Psoas muscle (tissue), 8 donors: Measurements from ENCODE around the gene NHEJ1. TPM values are rescaled to one million over a fixed set of nuclear protein-coding genes. Genes with fewer than 3 reads are reported as not detected.
A peak's percentile ranks its signal among the peaks of the same experiment; 100 is the strongest.

Source experiments
- ATAC-seq, 4 donors: fragments of 200-7000 bp; cut with Tn5 transposase; one replicate each; pipeline ENCODE4 v1.9.1; 2020; ENCODE audit warnings: moderate library complexity in 3 of 4, mild to moderate bottlenecking in 2 of 4
- DNase-seq, 2 donors: peaks; one replicate each; pipeline ENCODE4 v3.0.0-alpha.2; 2020
- H3K27ac ChIP-seq: fragments of 200-600 bp; one replicate; pipeline ENCODE4 v1.8.0; 2022
- H3K27me3 ChIP-seq, 3 donors: fragments of 200-600 bp in 1 of 3; one replicate each; pipeline versions ENCODE4 v1.6.1 to v1.8.0; 2013 to 2022; ENCODE audit warnings: low read length in 2 of 3, mild to moderate bottlenecking in 2 of 3, moderate library complexity in 1 of 3; ENCODE audit not compliant: insufficient read depth in 3 of 3
- H3K36me3 ChIP-seq, 2 donors: fragments of 200-600 bp in 1 of 2; one replicate each; pipeline versions ENCODE4 v1.6.1 to v1.8.0; 2013 to 2022; ENCODE audit warnings: low read depth in 1 of 2, mild to moderate bottlenecking in 1 of 2, moderate library complexity in 1 of 2; ENCODE audit not compliant: insufficient read depth in 1 of 2
- H3K4me1 ChIP-seq: fragments of 200-600 bp; one replicate; pipeline ENCODE4 v1.8.0; 2022
- H3K4me3 ChIP-seq: fragments of 200-600 bp; one replicate; pipeline ENCODE4 v1.8.0; 2022; ENCODE audit warnings: mild to moderate bottlenecking
- H3K9me3 ChIP-seq: fragments of 200-600 bp; one replicate; pipeline ENCODE4 v1.8.0; 2022
- CTCF ChIP-seq: fragments of 200-600 bp; IDR thresholded peaks from one replicate; pipeline ENCODE4 v1.8.0; 2022; ENCODE audit warnings: antibody characterized with exemption
- WGBS, 3 donors: extraction: QIAGEN DNeasy Blood & Tissue Kit; methylation state at CpG; one replicate each; pipeline versions ENCODE4 v1.1.6 to v1.1.7; 2013; 5-methylcytosine and 5-hydroxymethylcytosine counted together
- intact Hi-C, 2 donors: fragments of 100-400 bp; cut with DNase I; formaldehyde crosslinking; loops; one replicate each; pipeline versions ENCODE4 v1.11.0 to v1.14.2; 2022
- polyA plus RNA-seq, 3 donors: library from polyadenylated mRNA; stranded (reverse); fragments of 200-250 nt; gene quantifications; one replicate each; pipeline ENCODE4 v1.2.3, GENCODE V29; 2013
- total RNA-seq, 4 donors: library from RNA; stranded (reverse); fragmentation: NEBNext Ultra II Directional in 2 of 4; extraction: Animal tissue kit (Norgen Biotek cat#: 25700) in 2 of 4; gene quantifications; one replicate each; pipeline versions ENCODE4 v1.2.1 to v1.2.4, GENCODE V29; 2021 to 2023
- donor health status: healthy with polysubstance abuse.
- donor health status: DM: no; HTN: no; CAD: no; lungs with moderate emphysema.
- donor health status: Bipolar disorder and iron deficiency.
- donor health status: healthy.
- donor health status: DM: yes; HTN: yes; CAD: no.
- donor health status: DM: no; HTN: no; CAD: no.
- donor health status: DM: no; HTN: no; CAD: no.
- donor health status: DM: yes; HTN: yes; CAD: no.

The NHEJ1 gene
- total and polyA plus RNA-seq, 7 donors = 10.7 to 20.5 (median 14.4) TPM

DNA sequence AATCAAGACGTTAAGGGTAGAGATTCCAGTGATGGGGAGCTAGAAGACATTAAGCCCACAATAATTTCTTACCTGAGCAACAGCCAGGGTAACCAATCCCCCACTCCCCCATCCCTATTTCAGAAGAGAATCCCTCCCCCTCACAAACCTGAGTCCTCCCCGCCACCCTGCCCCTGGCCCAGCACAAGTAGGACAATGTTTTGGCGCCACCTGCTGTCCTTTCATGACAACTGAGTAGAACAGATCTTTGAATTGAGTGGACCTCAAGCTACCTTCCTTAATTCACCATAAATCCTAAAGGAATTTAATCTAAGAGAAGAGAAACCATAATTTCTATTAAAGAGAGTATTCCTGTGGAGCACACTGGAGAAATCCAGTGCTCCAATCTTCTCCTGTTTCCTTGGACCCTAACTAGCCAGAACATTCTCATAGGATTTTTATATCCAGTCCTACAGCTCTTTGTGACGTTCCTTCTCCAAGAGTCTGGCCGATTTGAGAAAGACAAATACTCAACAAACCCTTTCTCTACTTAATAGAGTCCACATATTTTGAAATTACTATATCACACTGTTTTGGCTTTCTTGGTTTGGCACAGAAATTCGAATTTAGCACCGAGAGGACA is 41.1 kb downstream of the NHEJ1 start:
- WGBS, 3 donors = 53 to 57% (median 54%) methylated on average over 7 of the region's 7 CpGs
- peak; percentile 50 to 77 for DNase-seq

GRCh38 chr2:219118504-219118903 is 42.1 kb downstream of the NHEJ1 start:
- H3K27ac ChIP-seq = no peak overlapping the region
- H3K4me3 ChIP-seq = no peak overlapping the region
- no peak for TF ChIP-seq CTCF
- H3K9me3 ChIP-seq = no peaks in the 10 kb centered on the region
- intact Hi-C loops = loop anchor here (2.0 to 5.0 kb wide), 3 partner anchors 41 to 60 kb away; no protein-coding TSS in a partner anchor
- no peaks in the 10 kb centered on the region for H3K27me3 ChIP-seq
- ATAC-seq (no peak), DNase-seq (no peak)
- no peaks in the 10 kb centered on the region for H3K36me3 ChIP-seq
- WGBS, 3 donors = 56 to 73% (median 65%) methylated on average over 12 of the region's 12 CpGs
- H3K4me1 ChIP-seq = no peaks in the 10 kb centered on the region

More for the DNA sequence above, 41.1 kb downstream of the NHEJ1 start:
- Histone ChIP-seq H3K4me1 (no peaks in the 10 kb centered on the region), H3K27me3 (no peaks in the 10 kb centered on the region), H3K4me3 (no peak overlapping the region), H3K36me3 (no peaks in the 10 kb centered on the region), H3K9me3 (no peaks in the 10 kb centered on the region), H3K27ac (no peak overlapping the region)
- TF ChIP-seq CTCF = peak; percentile 67
- peak; percentile 58 to 85 (median 74) for ATAC-seq
- intact Hi-C loops = loop anchor here (1.0 to 5.0 kb wide), 4 partner anchors 42 to 61 kb away; no protein-coding TSS in a partner anchor

GRCh38 chr2:219116776-219117646 is 43.6 kb downstream of the NHEJ1 start:
- DNase-seq (no peak), ATAC-seq (no peak)
- Histone ChIP-seq H3K4me3 (no peak overlapping the region), H3K27me3 (no peaks in the 10 kb centered on the region), H3K9me3 (no peaks in the 10 kb centered on the region), H3K36me3 (no peaks in the 10 kb centered on the region), H3K4me1 (no peaks in the 10 kb centered on the region), H3K27ac (no peak overlapping the region)
- TF ChIP-seq CTCF = no peak
- 80 to 82% (median 81%) methylated on average over 8 of the region's 8 CpGs for WGBS, 3 donors
- intact Hi-C loops = loop anchor here (5.0 kb wide), 2 partner anchors 40 to 45 kb away; no protein-coding TSS in a partner anchor

DNA sequence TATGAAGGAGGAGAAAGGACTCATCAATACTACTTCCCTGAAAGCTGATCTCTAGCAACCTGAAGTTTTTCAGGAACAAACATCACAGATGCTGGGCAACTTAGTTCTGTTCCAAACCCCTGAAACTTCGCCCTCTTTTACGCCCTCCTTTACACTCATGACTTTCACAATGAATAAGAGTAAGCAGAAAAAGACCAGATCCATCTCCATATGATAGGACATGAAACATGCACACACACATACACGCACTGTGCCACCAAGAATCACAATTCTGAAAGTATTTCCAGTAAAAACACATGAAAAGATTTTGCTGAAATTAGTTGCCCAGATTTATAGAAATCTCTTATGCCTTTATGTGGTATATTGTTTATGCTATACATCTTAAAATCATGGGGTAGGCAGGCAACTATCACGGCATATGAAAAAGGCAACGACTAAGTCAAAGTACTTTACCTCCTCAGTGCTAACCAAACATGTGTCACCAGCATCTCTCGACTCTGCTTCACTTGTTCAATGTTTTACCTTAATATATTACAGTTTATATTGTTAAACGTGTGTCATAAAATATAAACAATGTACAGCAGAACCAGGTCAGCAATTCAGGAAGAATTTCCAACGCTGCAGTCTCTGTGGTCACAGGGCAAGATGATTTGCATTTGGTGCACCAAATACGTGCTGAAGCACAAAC is 47.8 kb downstream of the NHEJ1 start:
- no peaks in the 10 kb centered on the region for H3K4me1 ChIP-seq
- H3K27ac ChIP-seq = no peak overlapping the region
- no peaks in the 10 kb centered on the region for H3K9me3 ChIP-seq
- ATAC-seq (no peak), DNase-seq (no peak)
- H3K4me3 ChIP-seq = no peak overlapping the region
- intact Hi-C loops = no loop called here
- H3K36me3 ChIP-seq = no peaks in the 10 kb centered on the region
- TF ChIP-seq CTCF = no peak
- WGBS, 3 donors = 86 to 87% (median 86%) methylated on average over 9 of the region's 9 CpGs
- no peaks in the 10 kb centered on the region for H3K27me3 ChIP-seq
